SK-N-MC (cell line): Measurements from ENCODE around the gene DOCK1.

Experiments
- EZH2 ChIP-seq: fragments of 200-600 bp; sonication (generic); IDR thresholded peaks from one replicate; pipeline ENCODE4 v1.6.1; 2017; ENCODE audit warnings: antibody characterized with exemption
- POLR2AphosphoS5 ChIP-seq: IDR thresholded peaks from 2 replicates; pipeline ENCODE4 v1.6.1; 2012; ENCODE audit warnings: mild to moderate bottlenecking, low read depth, low read length, borderline replicate concordance

GRCh38 chr10:127190427-127190826, 285.2 kb downstream of the DOCK1 start:
- TF ChIP-seq POLR2AphosphoS5 = no peak
- no peak for TF ChIP-seq EZH2
